GM19023 (cell line): ENCODE data around the gene CCDC27.

Experiments used
- ATAC-seq: cut with Tn5 transposase; IDR thresholded peaks from one replicate; pipeline ENCODE4 v1.9.1; 2021; ENCODE audit warnings: mild to moderate bottlenecking, moderate library complexity; ENCODE audit not compliant: unreplicated experiment

Gene CCDC27

DNA sequence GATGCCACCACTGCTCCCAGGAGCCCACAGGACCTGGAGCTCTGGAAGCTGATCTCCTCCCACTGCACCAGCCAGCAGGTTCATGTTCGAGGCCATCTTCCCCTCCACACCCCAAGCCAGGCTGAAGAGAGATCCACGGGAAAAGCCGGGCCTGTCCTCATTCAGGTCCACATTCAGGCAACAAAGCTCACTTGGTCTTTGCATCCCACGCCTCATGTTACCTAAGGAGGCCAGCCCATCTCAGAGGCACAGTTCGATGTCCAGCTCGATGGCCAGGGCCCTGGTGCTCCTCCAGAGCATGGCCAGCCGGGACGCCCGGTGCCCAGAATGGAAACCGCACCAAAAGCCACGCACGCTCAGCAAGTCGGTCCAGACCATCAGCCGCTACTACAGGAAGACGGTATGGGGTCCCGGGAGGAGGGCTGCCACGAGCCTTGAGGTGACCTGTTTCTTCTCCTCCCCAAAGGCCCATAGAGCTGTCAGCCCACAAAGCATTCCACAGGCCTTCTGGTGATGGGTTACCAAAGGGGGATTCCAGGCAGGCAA lies at the start of gene CCDC27:
Gene CCDC27, plus strand, starts transcription at position 51 of the 546 bp plus-strand sequence. Its CDS starts 32 bp downstream, at position 83.
- no peak for ATAC-seq

DNA sequence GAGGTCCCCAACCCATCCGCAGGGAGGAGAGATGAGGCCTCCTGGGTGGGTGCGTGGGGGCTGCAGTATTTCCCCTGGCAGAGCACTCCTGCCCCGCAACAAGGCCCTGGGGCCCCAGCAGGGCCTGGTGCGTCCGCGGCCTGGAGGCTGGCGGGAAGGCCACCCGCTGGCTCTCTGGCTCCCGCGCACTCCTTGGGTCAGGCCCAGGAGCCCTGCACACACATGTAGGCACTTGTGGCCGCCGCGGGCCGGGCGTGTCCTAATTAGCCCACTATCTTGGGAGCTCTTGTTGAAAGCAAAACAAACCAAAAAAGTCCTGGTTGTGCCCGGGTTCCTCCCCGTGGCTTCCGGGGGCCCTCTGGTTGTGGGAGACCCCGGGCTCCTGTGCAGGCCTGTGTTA lies 49.7 kb upstream of the CCDC27 start:
- ATAC-seq = no peak

DNA sequence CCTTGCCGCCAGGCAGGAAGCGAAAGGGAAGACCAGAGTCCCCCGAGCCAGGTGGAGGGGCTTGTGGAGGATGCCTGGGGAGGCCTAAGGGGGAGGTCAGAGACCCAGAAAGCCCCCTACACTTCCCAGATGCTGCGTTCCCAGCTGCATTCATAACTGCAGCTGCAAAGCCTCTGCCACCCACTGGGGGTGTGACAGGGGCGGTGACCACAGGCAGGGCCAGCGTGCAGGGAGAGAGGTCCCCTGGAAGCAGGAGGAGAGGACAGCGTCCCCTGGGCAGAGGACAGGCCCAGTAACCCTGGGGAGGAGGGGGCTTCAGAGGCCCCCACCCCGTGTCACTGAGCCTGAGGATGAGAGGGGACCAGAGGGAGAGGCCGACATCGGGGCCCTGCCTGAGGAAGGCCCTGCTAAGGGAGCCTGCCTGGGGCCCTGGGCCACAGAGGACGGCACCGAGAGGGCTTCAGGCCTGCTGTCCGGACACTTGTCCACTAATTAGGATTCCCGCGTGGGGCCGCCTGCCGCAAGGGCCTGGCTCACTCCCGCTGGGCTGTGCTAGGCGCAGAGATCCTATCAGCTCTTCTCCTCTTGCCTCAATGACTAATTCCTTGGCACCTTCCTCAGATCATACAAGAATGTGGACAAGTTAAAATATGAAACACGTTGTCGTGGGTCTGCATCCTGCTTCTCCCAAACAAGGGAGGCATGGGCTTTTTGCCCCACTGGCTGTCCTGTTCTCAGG lies 49.1 kb upstream of the CCDC27 start:
- no peak for ATAC-seq

DNA sequence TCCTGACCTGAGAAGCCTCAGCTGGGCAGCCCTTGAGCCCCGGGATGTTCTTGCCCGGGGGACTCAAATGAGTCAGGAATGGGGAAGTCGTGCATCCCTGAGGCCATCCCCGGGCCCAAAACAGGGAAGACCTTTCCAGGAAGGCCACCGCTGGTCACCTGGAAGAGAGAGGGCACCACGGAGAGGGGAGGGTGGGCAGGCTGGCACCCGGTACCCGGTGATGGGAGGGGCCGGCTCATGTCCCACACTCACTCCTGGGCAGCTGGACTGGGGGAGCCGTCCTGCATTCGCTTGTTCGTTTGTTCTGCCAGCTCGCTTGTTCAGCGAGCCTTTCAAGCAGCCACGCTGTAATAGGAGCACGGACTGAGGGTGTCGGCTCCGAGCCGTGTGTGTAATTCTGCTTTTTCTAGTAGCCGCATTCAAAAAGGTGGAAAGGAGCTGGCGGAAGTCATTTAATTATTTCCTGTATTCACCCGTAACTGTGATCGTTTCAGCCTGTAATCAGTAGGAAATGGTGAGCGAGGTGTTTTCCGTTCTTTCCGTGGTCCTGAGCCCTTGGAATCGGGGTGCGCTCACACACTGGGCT lies 48.4 kb upstream of the CCDC27 start:
- no peak for ATAC-seq

DNA sequence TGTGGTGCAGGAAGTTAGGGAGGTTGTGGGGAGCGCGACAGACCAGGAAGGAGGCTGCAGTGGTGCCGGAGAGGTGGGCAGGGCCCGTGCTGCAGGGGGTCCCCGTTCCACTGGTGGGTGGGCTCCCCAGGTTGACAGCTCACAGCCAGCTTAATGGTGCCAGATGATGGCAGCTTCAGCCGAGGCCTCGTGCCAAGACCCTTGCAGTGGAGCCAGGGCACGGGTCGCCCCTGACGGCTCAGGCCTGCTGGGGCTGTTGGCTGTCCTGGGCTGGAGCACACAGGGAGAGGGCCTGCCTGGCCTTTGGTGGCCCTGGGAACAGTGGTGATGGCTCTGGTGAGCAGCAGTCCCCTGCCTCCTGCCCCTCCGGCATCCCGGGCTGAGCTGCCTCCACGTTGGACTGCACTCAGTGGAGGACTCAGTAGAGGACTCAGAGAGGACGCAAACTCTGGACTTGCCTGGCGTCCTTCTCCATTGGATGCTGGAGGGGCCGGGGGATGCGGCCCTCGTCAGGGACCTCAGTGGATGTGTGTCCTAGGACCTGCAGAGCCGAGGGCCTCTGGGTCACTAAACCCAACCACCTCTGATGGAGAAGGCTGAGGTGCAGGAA lies 46.8 kb upstream of the CCDC27 start:
- ATAC-seq = no peak

DNA sequence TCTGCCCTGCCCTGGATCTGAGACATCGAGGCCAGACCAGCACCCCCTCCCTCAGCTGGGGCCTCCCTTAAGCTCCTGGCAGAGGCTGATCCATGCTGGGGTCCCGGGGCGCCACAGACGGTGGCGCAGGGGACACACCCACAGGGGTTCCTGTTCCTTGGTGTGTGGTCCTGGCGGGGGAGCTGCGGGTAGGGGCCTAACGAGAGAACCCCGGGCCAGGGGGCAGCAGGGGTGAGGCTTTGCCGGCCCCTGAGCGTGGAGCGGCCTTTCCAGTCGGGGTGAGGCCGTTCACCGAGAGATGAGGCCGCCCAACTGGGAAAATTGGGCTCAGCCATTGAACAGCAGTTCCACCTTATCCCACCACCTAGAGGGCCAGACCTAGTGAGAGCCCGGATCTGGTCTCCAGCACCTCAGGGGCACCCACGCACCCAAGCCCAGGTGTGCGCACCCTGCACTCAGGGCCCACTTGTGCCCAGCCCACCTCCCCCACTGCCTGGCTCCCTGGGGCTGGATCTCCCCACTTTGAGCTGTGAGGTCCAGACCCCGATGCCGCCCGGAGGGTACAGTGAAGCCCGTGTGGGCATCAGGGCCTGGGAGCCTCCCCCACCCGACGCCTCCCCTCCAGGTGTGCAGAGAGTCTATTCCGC lies 45.5 kb upstream of the CCDC27 start:
- ATAC-seq = no peak

DNA sequence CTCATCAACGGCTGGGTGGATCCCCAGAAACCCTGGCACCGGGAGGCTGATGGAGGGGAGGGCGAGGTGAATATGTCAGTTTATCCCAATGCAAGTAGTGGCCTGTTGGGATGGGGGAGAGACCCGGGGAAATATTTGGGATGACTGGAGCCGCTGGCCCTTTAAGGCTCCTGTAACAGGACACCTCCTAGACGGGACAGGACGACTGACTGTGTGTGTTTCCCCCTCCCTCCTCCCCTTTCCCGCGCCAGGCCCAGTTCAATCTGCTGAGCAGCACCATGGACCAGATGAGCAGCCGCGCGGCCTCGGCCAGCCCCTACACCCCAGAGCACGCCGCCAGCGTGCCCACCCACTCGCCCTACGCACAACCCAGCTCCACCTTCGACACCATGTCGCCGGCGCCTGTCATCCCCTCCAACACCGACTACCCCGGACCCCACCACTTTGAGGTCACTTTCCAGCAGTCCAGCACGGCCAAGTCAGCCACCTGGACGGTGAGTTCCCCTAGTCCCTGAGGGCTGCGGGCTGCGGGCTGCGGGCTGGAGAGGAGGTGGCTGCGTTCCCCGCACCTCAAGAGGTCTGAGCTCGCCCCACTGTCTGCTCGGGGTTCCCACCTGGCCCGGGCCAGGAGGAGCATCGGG lies 44.8 kb upstream of the CCDC27 start:
- ATAC-seq = no peak

DNA sequence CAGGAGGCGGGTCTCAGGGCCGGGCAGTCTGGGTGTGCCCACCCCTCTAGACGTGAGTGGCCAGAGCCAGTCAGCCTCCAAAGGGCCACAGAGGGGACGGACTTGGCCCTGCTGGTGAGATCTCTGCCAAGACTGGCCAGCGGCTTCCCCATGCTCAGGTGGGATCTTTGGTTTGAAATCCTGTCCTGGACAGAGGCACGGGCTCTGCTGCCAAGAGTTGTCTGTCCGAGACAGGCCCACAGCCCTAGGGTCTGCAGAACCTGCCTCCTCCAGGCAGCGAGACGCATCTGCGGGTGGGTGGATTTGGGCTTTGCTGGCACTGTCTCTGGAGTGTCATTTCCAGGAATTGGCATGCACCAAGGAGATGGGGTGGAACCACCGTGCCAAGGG lies 44.3 kb upstream of the CCDC27 start:
- ATAC-seq = no peak

DNA sequence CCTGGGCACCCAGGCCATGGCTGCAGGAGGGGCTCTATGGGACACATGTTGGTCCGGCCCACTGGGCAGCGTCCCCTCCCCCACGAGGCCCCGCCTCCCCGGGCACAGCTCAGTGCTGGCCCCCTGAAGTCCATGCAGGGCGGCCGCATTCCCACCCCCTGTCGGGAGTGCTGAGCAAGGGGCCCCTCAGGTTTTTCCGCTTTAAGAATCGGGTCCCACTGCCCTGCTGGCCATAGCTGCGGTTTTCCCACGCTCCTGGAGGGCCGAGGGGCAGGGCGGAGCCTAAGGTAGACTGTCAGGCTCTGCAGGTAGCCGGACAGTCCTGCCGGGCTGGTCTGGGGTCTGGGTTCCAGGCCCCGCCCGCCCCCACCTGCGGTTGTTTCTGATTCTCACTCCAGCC lies 43.5 kb upstream of the CCDC27 start:
- ATAC-seq = no peak

DNA sequence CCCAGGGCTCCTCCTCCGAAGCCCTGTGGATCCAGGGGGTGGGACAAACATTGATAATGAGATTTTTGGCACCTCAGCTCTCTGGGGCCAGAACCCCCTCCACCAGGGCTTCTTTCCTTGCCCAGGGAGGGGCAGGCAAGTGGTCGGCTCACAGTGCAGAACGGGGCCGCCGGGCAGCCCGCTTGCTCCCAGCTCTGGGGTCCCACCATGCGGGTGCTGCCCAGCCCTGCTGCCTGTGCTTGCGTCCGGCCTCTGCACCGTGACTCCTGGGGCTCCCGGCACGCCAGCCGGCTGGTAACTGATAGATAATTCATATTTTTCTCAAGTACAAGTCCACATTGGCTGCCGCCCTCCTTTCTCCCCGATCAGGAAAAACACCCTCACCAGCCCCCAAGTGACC lies 42.0 kb upstream of the CCDC27 start:
- no peak for ATAC-seq

DNA sequence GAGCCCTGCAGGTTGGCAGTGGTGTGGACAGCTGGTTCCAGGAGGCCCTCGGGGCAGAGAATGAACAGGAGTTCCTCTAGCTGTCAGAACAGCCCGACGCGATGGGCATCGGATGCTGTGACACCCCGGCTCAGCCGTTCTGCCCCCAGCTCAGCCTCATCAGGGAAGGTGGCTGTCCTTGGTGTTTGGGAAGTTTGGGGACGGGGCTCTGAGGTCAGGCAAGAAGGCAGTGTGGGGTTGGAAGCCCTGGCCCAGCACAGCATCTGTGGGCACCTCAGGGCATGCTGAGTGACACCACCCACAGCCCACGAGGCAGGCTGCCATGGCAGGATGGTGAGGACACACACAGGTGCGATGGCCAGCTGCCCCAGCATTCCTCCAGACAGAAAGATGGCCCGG lies 40.9 kb upstream of the CCDC27 start:
- ATAC-seq = no peak

DNA sequence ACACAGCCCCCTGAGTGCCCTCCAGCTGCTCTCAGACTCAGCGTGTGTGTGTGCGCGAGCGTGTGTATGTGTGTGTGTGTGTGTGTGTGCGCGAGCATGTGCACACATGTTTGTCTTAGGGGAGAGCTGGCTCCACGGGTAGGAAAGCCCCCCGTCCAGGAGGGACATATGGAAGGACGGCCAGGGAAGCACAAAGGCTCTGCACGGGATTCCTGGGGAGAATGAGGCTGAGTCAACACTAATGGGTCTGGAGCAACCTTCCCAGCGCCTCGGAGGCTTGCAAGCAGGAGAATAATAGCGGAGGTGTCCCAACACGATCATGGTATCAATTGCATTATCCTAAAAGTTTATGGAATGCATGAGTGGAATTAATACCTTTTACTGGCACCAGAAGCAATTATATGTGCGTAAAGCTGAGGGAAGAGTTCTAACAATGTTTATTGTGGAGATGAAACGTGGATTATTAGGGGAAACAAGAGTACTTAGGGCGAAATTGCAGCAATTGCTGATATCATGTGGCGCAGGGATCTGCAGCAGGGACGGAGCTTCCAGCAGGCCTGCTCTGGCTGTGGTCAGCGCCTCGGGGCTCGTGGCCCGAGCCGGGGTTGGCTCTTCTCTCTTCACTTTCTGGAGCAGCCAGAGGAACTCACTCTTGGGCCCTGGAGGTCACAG lies 40.3 kb upstream of the CCDC27 start:
- no peak for ATAC-seq

DNA sequence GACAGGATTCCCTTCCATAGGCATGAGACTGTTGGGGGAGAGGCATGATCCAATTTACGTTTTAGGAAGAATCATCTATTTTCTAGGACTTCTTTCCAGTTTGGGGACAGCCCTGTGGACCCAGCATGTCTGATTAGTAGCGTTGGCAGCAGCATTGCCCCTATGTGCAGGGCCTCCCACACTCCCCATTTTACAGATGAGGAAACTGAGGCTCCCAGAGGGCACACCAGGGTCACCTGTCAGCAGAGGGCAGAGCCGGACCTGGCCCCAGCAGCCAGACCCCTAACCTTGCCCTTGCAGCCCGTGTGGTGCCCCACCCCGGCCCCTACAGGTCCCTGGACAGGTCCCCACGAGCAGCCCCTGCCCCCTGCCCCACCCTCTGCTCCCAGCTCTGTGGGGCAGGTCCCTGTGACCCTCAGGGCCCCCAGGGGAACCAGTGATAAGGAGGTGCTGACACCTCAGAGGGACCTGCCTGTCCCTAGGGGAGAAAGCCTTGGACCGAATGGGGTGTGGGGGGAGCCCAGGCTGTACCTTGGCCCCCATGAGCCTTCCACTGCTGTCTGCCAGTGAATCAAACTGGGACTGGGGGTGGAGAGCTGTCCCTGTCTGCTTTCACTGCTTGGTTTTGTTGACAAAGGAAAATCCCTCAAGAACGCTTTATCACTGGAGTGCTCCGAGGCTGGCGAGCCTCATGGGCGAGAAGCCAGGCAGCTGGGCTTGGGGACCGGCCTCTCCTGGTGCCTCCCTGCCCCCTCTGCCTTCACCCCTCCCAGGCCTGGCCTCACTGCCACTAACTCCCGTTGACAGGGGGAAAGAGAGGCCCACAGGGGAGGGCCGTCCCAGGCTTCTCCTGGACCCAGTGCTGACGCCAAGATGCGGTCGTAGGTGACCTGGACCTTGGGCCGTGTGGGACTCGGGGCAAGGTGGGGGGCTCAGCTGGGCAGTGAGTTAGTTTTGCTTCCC lies 39.4 kb upstream of the CCDC27 start:
- no peak for ATAC-seq

DNA sequence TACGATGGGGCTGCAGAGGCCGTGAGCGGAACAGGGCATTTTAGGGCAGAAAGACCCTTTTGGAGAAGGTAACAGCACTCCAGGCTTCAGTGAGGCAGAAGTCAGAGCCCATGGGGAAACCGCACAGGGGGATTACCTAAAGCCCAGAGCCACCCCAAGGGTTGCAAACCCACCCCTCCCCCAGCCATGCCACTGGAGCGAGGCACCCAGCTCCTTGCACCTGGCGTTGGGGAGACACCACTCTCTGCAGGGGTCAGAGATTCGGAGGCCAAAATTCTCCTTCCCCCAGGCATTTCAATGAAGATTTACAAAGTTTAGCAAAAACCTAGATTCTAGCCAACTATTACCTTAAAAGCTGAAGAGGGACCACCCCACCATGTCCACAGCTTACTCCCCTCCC lies 38.4 kb upstream of the CCDC27 start:
- ATAC-seq = no peak

DNA sequence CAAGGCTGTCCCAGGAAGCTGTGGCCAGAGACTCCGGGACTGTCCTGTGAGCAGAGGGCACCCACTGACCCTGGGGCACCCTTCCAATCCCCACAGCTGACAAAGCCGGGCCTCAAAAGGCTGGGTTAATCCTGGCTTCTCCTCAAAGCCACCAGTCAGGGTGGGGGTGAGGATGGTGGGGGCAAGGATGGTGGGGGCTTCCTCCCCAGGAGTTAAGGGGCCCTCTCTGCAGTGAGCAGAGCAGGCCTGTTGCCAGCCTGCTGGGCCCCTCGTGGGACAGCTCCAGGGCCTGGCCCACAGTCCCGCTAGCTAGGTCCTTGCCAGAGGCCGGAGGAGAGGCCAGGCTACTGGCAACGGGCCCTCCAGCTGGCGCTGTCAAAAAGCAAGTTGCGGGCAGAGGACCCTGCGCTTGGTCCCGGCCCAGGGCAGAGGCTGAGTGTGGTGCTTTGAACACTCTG lies 37.9 kb upstream of the CCDC27 start:
- ATAC-seq = no peak

DNA sequence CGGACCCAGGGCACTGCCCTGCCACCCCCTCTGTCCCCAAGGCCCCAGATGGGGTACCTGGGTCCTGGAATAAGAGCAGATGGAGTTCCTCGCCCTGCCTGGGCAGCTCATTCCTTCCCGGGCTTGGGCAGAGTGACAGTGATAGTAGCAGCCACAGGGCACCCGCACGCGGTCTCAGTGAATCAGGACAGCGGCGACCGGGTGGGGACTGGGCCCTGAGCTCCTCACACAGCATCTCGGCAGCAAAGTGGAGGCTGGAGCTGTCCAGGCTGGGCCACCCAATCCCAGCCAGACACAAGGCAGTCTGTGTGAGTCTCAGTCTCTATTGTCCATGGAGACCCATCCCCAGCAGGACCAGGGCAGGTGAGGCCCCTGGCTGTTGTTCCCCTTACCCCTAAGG lies 37.4 kb upstream of the CCDC27 start:
- ATAC-seq = no peak

DNA sequence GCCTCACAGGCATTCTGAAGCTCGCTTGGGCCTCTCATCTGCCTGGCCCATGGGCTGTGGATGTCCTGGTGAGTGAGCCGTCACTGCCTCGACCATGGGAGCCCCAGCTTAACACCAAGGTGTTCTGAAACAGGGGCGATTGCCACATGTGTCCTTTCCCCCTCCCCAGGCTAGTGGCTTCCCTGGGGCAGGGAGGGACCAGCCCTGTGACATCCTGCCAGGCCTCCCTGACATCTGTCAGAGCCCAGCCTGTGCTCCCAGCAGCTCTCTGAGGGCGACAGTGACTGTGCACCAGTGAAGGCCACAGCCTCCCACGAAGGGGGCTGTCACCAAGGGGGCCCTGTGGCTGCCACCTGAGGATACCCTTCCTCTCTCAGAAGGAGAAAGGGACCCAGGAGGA lies 35.9 kb upstream of the CCDC27 start:
- ATAC-seq = no peak

DNA sequence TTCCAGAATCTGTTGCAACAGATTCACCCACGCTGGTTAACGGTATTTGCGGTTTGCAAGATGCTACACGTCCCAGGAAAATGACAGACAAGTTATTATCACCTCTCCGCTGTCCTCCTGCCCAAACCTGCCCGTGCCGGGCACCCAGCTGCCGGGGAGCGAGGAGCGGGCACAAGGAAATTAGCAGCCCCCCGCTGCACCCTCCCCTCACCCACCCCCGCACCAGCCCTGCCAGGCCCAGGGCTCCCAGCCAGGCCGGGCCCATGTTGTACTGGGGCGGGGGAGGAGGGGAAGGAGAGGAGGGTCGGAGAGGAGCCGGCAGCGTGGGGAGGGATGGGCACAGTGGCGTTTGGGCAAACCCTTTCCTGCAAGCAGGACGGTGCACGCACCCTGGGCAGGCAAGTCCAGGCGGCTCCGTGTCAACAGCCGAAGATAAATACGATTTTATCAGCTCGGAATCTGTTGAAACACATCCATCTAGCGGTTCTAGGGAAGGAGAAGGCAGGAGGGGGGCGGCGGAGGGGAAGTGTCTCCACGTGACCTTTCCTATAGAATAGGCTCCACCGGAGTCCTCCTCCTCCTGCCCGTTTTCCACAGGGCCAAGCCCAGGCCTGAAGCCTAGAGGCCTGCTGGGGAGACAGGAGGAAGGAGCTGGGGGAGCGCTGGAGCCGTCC lies 35.1 kb upstream of the CCDC27 start:
- ATAC-seq = no peak
